Panc1 (cell line): ENCODE results near the gene UACA. TPM values are rescaled to one million over a fixed set of nuclear protein-coding genes. Genes with fewer than 3 reads are reported as not detected.

Experiments
- ATAC-seq: fragments of 200-7000 bp; cut with Tn5 transposase; 2 replicates; pipeline ENCODE4 v1.9.1; 2020; ENCODE audit warnings: mild to moderate bottlenecking, moderate library complexity
- BruUV-seq: library from RNA; stranded (reverse); fragments of 400-500 nt; replicated peaks from 2 replicates; lab custom pipeline; 2021; lab: Mats Ljungman, UMichigan
- CTCF ChIA-PET: fragments of 300-600 bp; sonication (Branson Sonifier 250); formaldehyde crosslinking; loops from one replicate; lab custom pipeline; 2022; ENCODE audit warnings: antibody characterized with exemption; lab: Charles Lee
- POLR2A ChIA-PET: fragments of 300-600 bp; sonication (Branson Sonifier 250); formaldehyde crosslinking; loops from one replicate; lab custom pipeline; 2022; ENCODE audit warnings: antibody characterized with exemption; lab: Charles Lee
- DNase-seq: peaks from one replicate; pipeline ENCODE4 v3.0.0-alpha.2; 2010; ENCODE audit warnings: low read depth, low spot score
- H3K27ac ChIP-seq: 2 replicates; pipeline ENCODE4 v1.5.1; 2011; ENCODE audit warnings: mild to moderate bottlenecking, low read length, inconsistent platforms
- H3K27me3 ChIP-seq: fragments of 200-500 bp; sonication (Bioruptor generic); 2 replicates; pipeline ENCODE4 v1.6.0; 2014; ENCODE audit warnings: low read length, inconsistent platforms; ENCODE audit not compliant: control insufficient read depth, insufficient read depth
- H3K36me3 ChIP-seq: fragments of 200-500 bp; sonication (Bioruptor generic); 2 replicates; pipeline ENCODE4 v1.5.1; 2014; ENCODE audit warnings: inconsistent platforms, mild to moderate bottlenecking, low read length, moderate library complexity; ENCODE audit not compliant: control insufficient read depth, insufficient read depth
- H3K4me1 ChIP-seq: 2 replicates; pipeline ENCODE4 v1.5.1; 2011; ENCODE audit warnings: inconsistent platforms, mild to moderate bottlenecking, low read length, moderate library complexity; ENCODE audit not compliant: control insufficient read depth, insufficient read depth
- H3K4me3 ChIP-seq, 2 experiments: 2 replicates each; pipeline ENCODE4 v1.5.1; 2011 to 2012; ENCODE audit warnings: low read depth in 2 of 2, low read length in 2 of 2, mild to moderate bottlenecking in 2 of 2, inconsistent platforms in 1 of 2, moderate library complexity in 1 of 2
- H3K9me3 ChIP-seq: fragments of 200-500 bp; sonication (Bioruptor generic); 2 replicates; pipeline ENCODE4 v1.5.1; 2014; ENCODE audit warnings: low read depth, mild to moderate bottlenecking, inconsistent platforms, low read length, moderate library complexity; ENCODE audit not compliant: control insufficient read depth, insufficient read depth
- CTCF ChIP-seq: fragments of 450-650 bp; IDR thresholded peaks from 2 replicates; pipeline ENCODE4 v1.5.1; 2017; ENCODE audit warnings: mild to moderate bottlenecking
- POLR2AphosphoS5 ChIP-seq: IDR thresholded peaks from 2 replicates; pipeline ENCODE4 v1.6.1; 2012; ENCODE audit warnings: mild to moderate bottlenecking, low read depth, low read length, moderate library complexity
- REST ChIP-seq, 2 experiments: IDR thresholded peaks; 2 replicates each; pipeline ENCODE4 v1.6.1; 2011 to 2012; ENCODE audit warnings: low read depth in 2 of 2, control low read depth in 1 of 2, low read length in 1 of 2, mild to moderate bottlenecking in 1 of 2, moderate library complexity in 1 of 2; ENCODE audit not compliant: insufficient read depth in 1 of 2
- SIN3A ChIP-seq: IDR thresholded peaks from 2 replicates; pipeline ENCODE4 v1.6.1; 2012; ENCODE audit warnings: low read depth, mild to moderate bottlenecking, low read length, moderate library complexity, borderline replicate concordance; ENCODE audit not compliant: insufficient read depth
- TCF7L2 ChIP-seq: IDR thresholded peaks from 2 replicates; pipeline ENCODE4 v1.6.1; 2011; ENCODE audit warnings: mild to moderate bottlenecking, low read depth, low read length, inconsistent platforms
- in situ Hi-C: cut with HindIII; loops from 2 replicates; pipeline ENCODE4 v1.10.0; 2016; ENCODE audit warnings: low sequenced_read_pairs, low pct_unique_long_range_greater_than_20kb
- intact Hi-C: fragments of 100-400 bp; cut with micrococcal nuclease; formaldehyde crosslinking; loops from one replicate; pipeline ENCODE4 v1.10.0; 2022; ENCODE audit not compliant: unreplicated experiment
- total RNA-seq: library from RNA; stranded (reverse); gene quantifications from one replicate; pipeline ENCODE4 v1.2.1, GENCODE V29; 2021; ENCODE audit not compliant: unreplicated experiment

Gene UACA
- total RNA-seq, 1 experiment from 2014 or later, result 303 TPM

GRCh38 chr15:70633991-70634390, 129.4 kb downstream of the UACA start:
- 0 out of 2 replicates have a peak, but pooled peaks cover 4% of the 10 kb centered on the region for H3K4me1 ChIP-seq
- CTCF ChIA-PET, result no interaction called here
- no peaks in the 10 kb centered on the region for H3K9me3 ChIP-seq
- POLR2A ChIA-PET, result no interaction called here
- no peaks in the 10 kb centered on the region for H3K27me3 ChIP-seq
- H3K27ac ChIP-seq, result no peak overlapping the region
- H3K4me3 ChIP-seq, result no peak overlapping the region
- intact Hi-C loops (no loop called here), in situ Hi-C loops (no loop called here)
- DNase-seq (no peak), ATAC-seq (no peak)
- TF ChIP-seq SIN3A, result no peak
- no peak for TF ChIP-seq REST (IDR thresholded peaks at IDR 0.05; ENCODE audit: insufficient read depth in 1 of 2, low read depth in 2 of 2, low read length in 1 of 2)
- no peak for TF ChIP-seq POLR2AphosphoS5
- TF ChIP-seq TCF7L2, result no peak
- no peak for TF ChIP-seq CTCF
- no peaks in the 10 kb centered on the region for H3K36me3 ChIP-seq
- BruUV-seq, result no TSS peak

GRCh38 chr15:70633103-70633831, 130.1 kb downstream of the UACA start:
- DNase-seq, result no peak

More at GRCh38 chr15:70633103-70633831, 130.1 kb downstream of the UACA start:
- BruUV-seq, result no TSS peak
- no peaks in the 10 kb centered on the region for H3K36me3 ChIP-seq
- H3K27ac ChIP-seq, result no peak overlapping the region
- H3K27me3 ChIP-seq, result no peaks in the 10 kb centered on the region
- ChIA-PET POLR2A (no interaction called here), CTCF (no interaction called here)
- 0 out of 2 replicates have a peak, but pooled peaks cover 4% of the 10 kb centered on the region for H3K4me1 ChIP-seq
- H3K4me3 ChIP-seq, result no peak overlapping the region
- TF ChIP-seq POLR2AphosphoS5, result no peak
- no peak for TF ChIP-seq SIN3A
- no peak for TF ChIP-seq CTCF
- TF ChIP-seq REST (IDR thresholded peaks at IDR 0.05; ENCODE audit: insufficient read depth in 1 of 2, low read depth in 2 of 2, low read length in 1 of 2), result no peak
- TF ChIP-seq TCF7L2, result no peak
- in situ Hi-C loops (no loop called here), intact Hi-C loops (no loop called here)
- ATAC-seq, result no peak
- no peaks in the 10 kb centered on the region for H3K9me3 ChIP-seq
